ENCODE results near the gene CCM2L.

The CCM2L gene

GRCh38 chr20:32078322-32078721 lies 68.1 kb downstream of the CCM2L start:
- no peak overlapping the region for H3K27ac ChIP-seq (ENCODE audit: low read depth, low read length)

GRCh38 chr20:32078791-32079190 lies 68.6 kb downstream of the CCM2L start:
- Histone ChIP-seq H2AFZ (ENCODE audit: low read depth, low read length, severe bottlenecking) (no peak overlapping the region), H3K9me3 (ENCODE audit: insufficient read depth, low read length) (no peaks in the 10 kb centered on the region), H3K79me2 (ENCODE audit: insufficient read depth, low read length) (no peaks in the 10 kb centered on the region), H3K36me3 (ENCODE audit: low read length) (no peaks in the 10 kb centered on the region), H3K9ac (ENCODE audit: low read length) (no peak overlapping the region), H4K20me1 (ENCODE audit: low read depth, low read length) (no peaks in the 10 kb centered on the region), H3K4me2 (ENCODE audit: low read depth, low read length, poor library complexity, severe bottlenecking) (no peak overlapping the region), H3K9me2 (replicated peaks; ENCODE audit: insufficient read depth, low read length) (no peaks in the 10 kb centered on the region), H3K4me3 (ENCODE audit: insufficient read depth, low read length, poor library complexity, severe bottlenecking) (no peak overlapping the region), H3K27me3 (ENCODE audit: low read length) (no peaks in the 10 kb centered on the region), H3K27ac (ENCODE audit: low read depth, low read length) (no peak overlapping the region), H3F3A (ENCODE audit: insufficient read depth) (peaks cover 7% of the 10 kb centered on the region; the same call in 1 of the 2 replicates)
- TF ChIP-seq CTCF (IDR thresholded peaks at IDR 0.05; ENCODE audit: insufficient read depth, low read length, poor library complexity, severe bottlenecking) (no peak), EZH2phosphoT487 (conservative IDR thresholded peaks at IDR 0.05; ENCODE audit: low read length) (no peak)

More at GRCh38 chr20:32078322-32078721, 68.1 kb downstream of the CCM2L start:
- Histone ChIP-seq H3K4me3 (ENCODE audit: insufficient read depth, low read length, poor library complexity, severe bottlenecking) (no peak overlapping the region), H3K9me2 (replicated peaks; ENCODE audit: insufficient read depth, low read length) (no peaks in the 10 kb centered on the region), H3K79me2 (ENCODE audit: insufficient read depth, low read length) (no peaks in the 10 kb centered on the region), H3K4me2 (ENCODE audit: low read depth, low read length, poor library complexity, severe bottlenecking) (no peak overlapping the region), H3K36me3 (ENCODE audit: low read length) (no peaks in the 10 kb centered on the region), H2AFZ (ENCODE audit: low read depth, low read length, severe bottlenecking) (no peak overlapping the region), H4K20me1 (ENCODE audit: low read depth, low read length) (no peaks in the 10 kb centered on the region), H3K27me3 (ENCODE audit: low read length) (no peaks in the 10 kb centered on the region), H3F3A (ENCODE audit: insufficient read depth) (peaks cover 5% of the 10 kb centered on the region; the same call in 1 of the 2 replicates), H3K9ac (ENCODE audit: low read length) (no peak overlapping the region), H3K9me3 (ENCODE audit: insufficient read depth, low read length) (no peaks in the 10 kb centered on the region)
- no peak for TF ChIP-seq EZH2phosphoT487 (conservative IDR thresholded peaks at IDR 0.05; ENCODE audit: low read length)
- no peak for TF ChIP-seq CTCF (IDR thresholded peaks at IDR 0.05; ENCODE audit: insufficient read depth, low read length, poor library complexity, severe bottlenecking)

GRCh38 chr20:32079655-32080109 lies 69.4 kb downstream of the CCM2L start:
- TF ChIP-seq CTCF (IDR thresholded peaks at IDR 0.05; ENCODE audit: insufficient read depth, low read length, poor library complexity, severe bottlenecking) (no peak), EZH2phosphoT487 (conservative IDR thresholded peaks at IDR 0.05; ENCODE audit: low read length) (no peak)
- Histone ChIP-seq H3K27ac (ENCODE audit: low read depth, low read length) (peak overlapping the region; percentile 34), H3F3A (ENCODE audit: insufficient read depth) (peaks cover 7% of the 10 kb centered on the region; the same call in 1 of the 2 replicates), H3K9me3 (ENCODE audit: insufficient read depth, low read length) (no peaks in the 10 kb centered on the region), H4K20me1 (ENCODE audit: low read depth, low read length) (no peaks in the 10 kb centered on the region), H3K36me3 (ENCODE audit: low read length) (no peaks in the 10 kb centered on the region), H3K4me3 (ENCODE audit: insufficient read depth, low read length, poor library complexity, severe bottlenecking) (no peak overlapping the region), H3K79me2 (ENCODE audit: insufficient read depth, low read length) (no peaks in the 10 kb centered on the region), H3K27me3 (ENCODE audit: low read length) (no peaks in the 10 kb centered on the region), H2AFZ (ENCODE audit: low read depth, low read length, severe bottlenecking) (no peak overlapping the region), H3K9ac (ENCODE audit: low read length) (no peak overlapping the region), H3K4me2 (ENCODE audit: low read depth, low read length, poor library complexity, severe bottlenecking) (no peak overlapping the region), H3K9me2 (replicated peaks; ENCODE audit: insufficient read depth, low read length) (no peaks in the 10 kb centered on the region)
